ENCODE data around the gene PNMA8B. TPM values are rescaled to one million over a fixed set of nuclear protein-coding genes. Genes with fewer than 3 reads are reported as not detected.

The PNMA8B gene
- total RNA-seq, 2 donors from 2014 or later, result 0.27 to 0.29 TPM

GRCh38 chr19:46515290-46515609 is 19.6 kb upstream of the PNMA8B start:
- Histone ChIP-seq H3K27ac (no peak overlapping the region), H3K4me1 (no peaks in the 10 kb centered on the region), H3K9me3 (no peaks in the 10 kb centered on the region), H3K4me3 (no peak overlapping the region), H3K36me3 (no peaks in the 10 kb centered on the region), H3K9ac (ENCODE audit: low read depth in 2 of 2, low read length in 2 of 2) (no peak overlapping the region), H3K27me3 (no peaks in the 10 kb centered on the region)
- TF ChIP-seq CTCF (IDR thresholded peaks at IDR 0.05), result no peak
- intact Hi-C loops (cut with DNase I), result loop anchor here (5.0 kb wide), 1 partner anchor 123 kb away; no protein-coding TSS in a partner anchor
- DNase-seq, result no peak

GRCh38 chr19:46514589-46515289 is 19.1 kb upstream of the PNMA8B start:
- H3K36me3 ChIP-seq, result no peaks in the 10 kb centered on the region
- intact Hi-C loops (cut with DNase I), result loop anchor here (5.0 kb wide), 1 partner anchor 122 kb away; no protein-coding TSS in a partner anchor
- no peaks in the 10 kb centered on the region for H3K9me3 ChIP-seq
- H3K27ac ChIP-seq, result no peak overlapping the region
- no peak overlapping the region for H3K4me3 ChIP-seq
- H3K4me1 ChIP-seq, result no peaks in the 10 kb centered on the region
- no peak for TF ChIP-seq CTCF (IDR thresholded peaks at IDR 0.05)
- no peak for DNase-seq
- H3K27me3 ChIP-seq, result no peaks in the 10 kb centered on the region
- no peak overlapping the region for H3K9ac ChIP-seq (ENCODE audit: low read depth in 2 of 2, low read length in 2 of 2)

- TF ChIP-seq CTCF (IDR thresholded peaks at IDR 0.05), result peak; percentile 94
- Histone ChIP-seq H3K4me3 (no peak overlapping the region), H3K27ac (no peak overlapping the region), H3K27me3 (no peaks in the 10 kb centered on the region), H3K36me3 (no peaks in the 10 kb centered on the region), H3K9ac (ENCODE audit: low read depth in 2 of 2, low read length in 2 of 2) (no peak overlapping the region), H3K4me1 (no peaks in the 10 kb centered on the region), H3K9me3 (no peaks in the 10 kb centered on the region)
- intact Hi-C loops (cut with DNase I), result no loop called here
- peak; percentile 78 for DNase-seq
Observed at GRCh38 chr19:46513461-46514236, 18.0 kb upstream of the PNMA8B start.

DNA sequence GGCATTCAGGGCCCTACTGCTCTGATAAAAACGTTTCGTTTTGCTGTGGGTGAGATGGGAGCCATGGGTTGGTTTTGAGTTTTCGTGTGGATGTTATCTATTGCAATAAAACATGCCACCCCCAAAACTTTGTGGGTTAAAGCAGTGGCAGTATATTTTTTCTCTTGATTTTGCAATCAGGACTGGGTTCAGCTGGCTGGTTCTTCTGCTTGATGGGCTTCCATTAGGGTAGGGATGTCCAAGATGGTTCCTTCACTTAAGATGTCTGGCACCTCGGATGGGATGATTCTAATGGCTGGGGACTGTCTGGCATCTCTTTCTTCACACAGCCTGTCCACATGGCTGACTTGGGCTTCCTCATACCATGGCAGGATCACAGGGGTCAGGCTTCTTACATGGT is 15.6 kb upstream of the PNMA8B start:
- Histone ChIP-seq H3K9me3 (no peaks in the 10 kb centered on the region), H3K27ac (no peak overlapping the region), H3K9ac (ENCODE audit: low read depth in 2 of 2, low read length in 2 of 2) (no peak overlapping the region), H3K4me3 (no peak overlapping the region), H3K36me3 (no peaks in the 10 kb centered on the region), H3K27me3 (no peaks in the 10 kb centered on the region), H3K4me1 (no peaks in the 10 kb centered on the region)
- TF ChIP-seq CTCF (IDR thresholded peaks at IDR 0.05), result no peak
- intact Hi-C loops (cut with DNase I), result no loop called here
- DNase-seq, result no peak

DNA sequence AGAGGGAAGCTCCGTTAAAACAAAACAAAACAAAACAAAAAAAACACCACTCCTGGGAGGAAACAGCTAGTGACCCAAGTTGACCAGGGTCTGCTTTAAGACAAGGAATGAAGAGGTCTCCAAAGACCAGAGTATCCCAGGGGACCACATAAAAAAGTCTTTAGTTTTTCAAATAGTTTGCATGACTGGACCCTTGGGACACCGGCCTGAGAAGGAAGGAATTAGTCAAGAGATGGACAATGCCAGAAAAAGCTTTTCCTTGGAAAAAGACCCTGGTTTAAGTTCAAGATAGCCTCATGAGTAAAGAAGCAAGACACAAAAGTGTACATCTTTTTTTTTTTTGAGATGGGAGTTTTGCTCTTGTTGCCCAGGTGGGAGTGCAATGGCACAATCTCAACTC is 12.5 kb upstream of the PNMA8B start:
- Histone ChIP-seq H3K9me3 (no peaks in the 10 kb centered on the region), H3K4me3 (no peak overlapping the region), H3K27ac (no peak overlapping the region), H3K36me3 (no peaks in the 10 kb centered on the region), H3K27me3 (no peaks in the 10 kb centered on the region), H3K9ac (ENCODE audit: low read depth in 2 of 2, low read length in 2 of 2) (no peak overlapping the region), H3K4me1 (no peaks in the 10 kb centered on the region)
- intact Hi-C loops (cut with DNase I), result no loop called here
- no peak for DNase-seq
- no peak for TF ChIP-seq CTCF (IDR thresholded peaks at IDR 0.05)

Measured in colonic mucosa (tissue), 4 donors.